ENCODE results near the gene CCAR1. TPM values are rescaled to one million over a fixed set of nuclear protein-coding genes. Genes with fewer than 3 reads are reported as not detected.
"Not testable (repeated sequence)": the region's sequence is repeated elsewhere in the genome, so short reads cannot be mapped to it uniquely, and the experiment has no call there.

The CCAR1 gene
- total and polyA plus RNA-seq, 10 of the 15 experiments (the other 5 are each of a cell fraction or from before 2014, with no cell fraction given), result 35.5 to 124 (median 79.0) TPM

- Histone ChIP-seq H3K9ac (ENCODE audit: control insufficient read depth, insufficient read depth, low read length) (no peak overlapping the region), H3K4me2 (ENCODE audit: control insufficient read depth, insufficient read depth) (no peak overlapping the region), H3K79me2 (ENCODE audit: control insufficient read depth, insufficient read depth, low read length) (no peaks in the 10 kb centered on the region), H3K4me1 (ENCODE audit: control insufficient read depth, insufficient read depth, low read length) (no peaks in the 10 kb centered on the region), H3K27ac (ENCODE audit: control insufficient read depth, insufficient read depth) (no peak overlapping the region), H4K20me1 (ENCODE audit: control insufficient read depth, insufficient read depth) (no peaks in the 10 kb centered on the region), H2AFZ (ENCODE audit: control insufficient read depth, low read depth, low read length) (no peak overlapping the region), H3K9me3 (replicated peaks; ENCODE audit: control insufficient read depth, insufficient read depth, low read length) (no peaks in the 10 kb centered on the region), H3K36me3 (ENCODE audit: control insufficient read depth in 2 of 2, insufficient read depth in 2 of 2, low read length in 1 of 2) (no peaks in the 10 kb centered on the region), H3K4me3 (no peak overlapping the region), H3K27me3 (replicated peaks in 1 of 2; ENCODE audit: control insufficient read depth in 2 of 2, insufficient read depth in 2 of 2, low read length in 1 of 2) (no peaks in the 10 kb centered on the region)
- BruUV-seq (replicated peaks), result no TSS peak
- CTCF ChIA-PET, result no interaction called here
- RAD21 ChIA-PET (ENCODE audit: unreplicated experiment), result no interaction called here
- 89% methylated on average over 1 of the region's 1 CpG for WGBS (ENCODE audit: insufficient coverage, insufficient replicate concordance, low lambda C conversion rate, missing lambda C conversion rate)
- DNase-seq (ENCODE audit: low read depth, low spot score) (no peak), FAIRE-seq (no peak), ATAC-seq (no peak)
- TF ChIP-seq E4F1 (IDR thresholded peaks at IDR 0.05; ENCODE audit: borderline replicate concordance, partially characterized antibody) (no peak), HCFC1 (IDR thresholded peaks at IDR 0.05; ENCODE audit: low read length) (no peak)
- SMC1A ChIA-PET (ENCODE audit: uncharacterized antibody, unreplicated experiment), result no interaction called here
- POLR2A ChIA-PET, result no interaction called here
- in situ Hi-C loops (cut with MboI), result no loop called here
- intact Hi-C loops (cut with micrococcal nuclease; ENCODE audit: unreplicated experiment), result no loop called here
Measured at GRCh38 chr10:68804692-68805091, 83.7 kb downstream of the CCAR1 start.

GRCh38 chr10:68810830-68811229, 89.8 kb downstream of the CCAR1 start:
- H4K20me1 ChIP-seq (ENCODE audit: control insufficient read depth, insufficient read depth); H2AFZ ChIP-seq (ENCODE audit: control insufficient read depth, low read depth, low read length); FAIRE-seq; H3K27me3 ChIP-seq (replicated peaks in 1 of 2; ENCODE audit: control insufficient read depth in 2 of 2, insufficient read depth in 2 of 2, low read length in 1 of 2); H3K36me3 ChIP-seq (ENCODE audit: control insufficient read depth in 2 of 2, insufficient read depth in 2 of 2, low read length in 1 of 2); H3K4me2 ChIP-seq (ENCODE audit: control insufficient read depth, insufficient read depth); POLR2A ChIA-PET; H3K27ac ChIP-seq (ENCODE audit: control insufficient read depth, insufficient read depth); SMC1A ChIA-PET (ENCODE audit: uncharacterized antibody, unreplicated experiment); H3K79me2 ChIP-seq (ENCODE audit: control insufficient read depth, insufficient read depth, low read length); CTCF ChIA-PET; H3K9me3 ChIP-seq (replicated peaks; ENCODE audit: control insufficient read depth, insufficient read depth, low read length); H3K4me1 ChIP-seq (ENCODE audit: control insufficient read depth, insufficient read depth, low read length); RAD21 ChIA-PET (ENCODE audit: unreplicated experiment); in situ Hi-C loops (cut with MboI); H3K4me3 ChIP-seq; DNase-seq (ENCODE audit: low read depth, low spot score); H3K9ac ChIP-seq (ENCODE audit: control insufficient read depth, insufficient read depth, low read length); intact Hi-C loops (cut with micrococcal nuclease; ENCODE audit: unreplicated experiment); BruUV-seq (replicated peaks); ATAC-seq: not testable (repeated sequence)
- 68% methylated on average over 9 of the region's 9 CpGs for WGBS (ENCODE audit: insufficient coverage, insufficient replicate concordance, low lambda C conversion rate, missing lambda C conversion rate)
